ENCODE results near the gene BABAM2.
"Not testable (repeated sequence)": the region's sequence is repeated elsewhere in the genome, so short reads cannot be mapped to it uniquely, and the experiment has no call there.

Gene BABAM2

DNA sequence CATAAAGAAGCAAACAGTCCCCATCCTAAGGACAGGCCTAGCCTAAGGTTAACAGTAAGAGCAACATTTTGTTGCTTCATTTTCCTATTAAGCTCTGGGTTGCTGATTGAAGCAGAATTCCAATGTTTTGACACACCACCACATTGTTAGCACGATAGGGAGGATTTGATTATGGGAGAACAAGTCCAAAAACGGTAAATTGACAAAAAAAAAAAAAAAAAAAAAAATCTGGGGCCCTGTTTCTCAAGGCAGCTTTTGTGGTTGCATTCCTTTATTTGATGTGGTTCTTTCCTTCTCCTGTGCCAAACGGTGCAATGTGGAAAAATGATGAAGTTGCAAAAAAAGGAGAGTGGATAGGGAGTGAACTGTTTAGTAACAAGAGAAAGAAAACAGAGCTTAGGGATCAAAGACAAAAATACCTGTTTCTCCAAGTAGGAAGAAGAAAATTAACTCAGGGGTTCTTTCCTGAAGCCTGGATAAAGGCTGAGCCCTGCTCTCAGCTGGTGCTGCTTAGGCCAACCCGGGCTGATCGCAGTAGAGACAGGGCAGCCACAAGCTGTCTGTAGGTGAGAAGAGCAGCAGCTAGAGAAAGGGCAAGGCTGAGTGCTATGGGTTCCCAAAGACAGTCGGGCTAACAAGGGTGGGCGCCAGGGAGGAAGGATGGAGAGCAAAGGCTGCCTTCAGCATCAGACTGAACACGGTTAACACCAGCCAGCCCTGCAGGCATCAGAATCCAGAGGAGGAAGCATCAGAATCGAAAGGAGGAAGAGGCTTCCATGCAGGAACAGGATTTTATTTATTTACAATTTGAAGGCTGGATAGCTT lies 334.3 kb downstream of the BABAM2 start:
- no peak for DNase-seq

DNA sequence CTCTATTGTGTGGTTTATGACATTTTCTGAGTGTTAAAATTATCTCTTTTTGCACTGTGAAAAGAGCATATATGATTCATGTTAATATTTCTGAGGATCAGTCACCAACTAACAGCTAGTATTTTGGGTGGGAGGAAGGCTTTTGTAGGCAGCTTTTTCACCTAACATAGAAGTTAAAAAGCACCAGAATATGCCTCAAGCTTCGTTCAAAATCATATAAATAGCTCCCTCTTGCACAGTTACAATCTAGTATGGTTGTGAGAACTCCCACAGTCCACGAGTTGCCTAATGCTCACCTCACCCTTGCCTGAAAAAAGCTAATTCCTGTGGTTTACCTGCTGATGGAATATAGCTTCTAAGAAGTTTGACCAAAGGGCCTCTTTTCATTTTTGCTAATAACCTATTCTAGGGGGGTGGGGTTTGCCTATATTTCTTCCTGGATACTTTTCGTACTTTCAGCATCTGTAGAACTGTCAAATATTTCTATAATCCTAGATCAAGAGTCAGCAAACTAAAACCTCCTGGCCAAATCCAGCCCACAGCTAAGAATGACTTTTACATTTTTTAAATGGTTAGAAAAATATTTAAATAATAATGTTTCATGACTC lies 335.0 kb downstream of the BABAM2 start:
- DNase-seq: no peak

DNA sequence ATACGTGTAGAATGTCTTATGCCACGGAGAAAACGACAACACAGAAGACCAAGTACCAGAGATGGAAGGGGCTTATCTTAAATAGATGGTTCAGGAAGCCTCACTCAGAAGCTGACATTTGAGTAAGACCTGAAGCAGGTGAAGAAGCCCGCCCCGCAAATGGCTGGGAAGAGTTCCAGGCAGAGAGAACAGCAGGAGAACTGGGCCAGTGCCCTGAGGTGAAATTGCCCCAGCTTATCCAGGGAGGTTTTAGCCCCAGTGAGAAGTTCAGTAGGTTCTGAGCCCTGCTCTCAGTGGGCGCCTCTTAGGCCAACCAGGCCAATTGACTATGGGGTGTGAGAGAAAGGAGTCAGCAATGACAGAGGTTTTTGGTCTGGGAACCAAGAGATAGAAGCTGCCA lies 336.0 kb downstream of the BABAM2 start:
- DNase-seq: no peak

DNA sequence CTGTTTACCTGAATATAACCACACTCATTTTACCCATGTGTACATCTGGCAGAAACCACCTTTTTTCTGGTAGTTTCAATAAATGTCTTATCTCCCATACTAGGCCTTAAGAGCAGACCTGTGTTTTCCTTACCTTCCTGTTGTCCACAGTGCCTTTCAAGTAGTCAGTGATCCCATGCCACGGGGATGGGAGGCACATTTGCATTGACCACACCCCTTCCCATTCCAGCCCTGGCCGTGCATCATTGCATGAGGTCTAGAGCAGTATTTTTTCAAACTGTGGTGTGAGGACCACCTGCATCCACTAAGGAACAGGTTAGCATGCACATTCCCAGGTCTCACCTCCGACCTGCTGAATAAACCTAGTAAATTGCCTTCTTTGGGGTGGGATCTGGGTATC lies 337.0 kb downstream of the BABAM2 start:
- no peak for DNase-seq

DNA sequence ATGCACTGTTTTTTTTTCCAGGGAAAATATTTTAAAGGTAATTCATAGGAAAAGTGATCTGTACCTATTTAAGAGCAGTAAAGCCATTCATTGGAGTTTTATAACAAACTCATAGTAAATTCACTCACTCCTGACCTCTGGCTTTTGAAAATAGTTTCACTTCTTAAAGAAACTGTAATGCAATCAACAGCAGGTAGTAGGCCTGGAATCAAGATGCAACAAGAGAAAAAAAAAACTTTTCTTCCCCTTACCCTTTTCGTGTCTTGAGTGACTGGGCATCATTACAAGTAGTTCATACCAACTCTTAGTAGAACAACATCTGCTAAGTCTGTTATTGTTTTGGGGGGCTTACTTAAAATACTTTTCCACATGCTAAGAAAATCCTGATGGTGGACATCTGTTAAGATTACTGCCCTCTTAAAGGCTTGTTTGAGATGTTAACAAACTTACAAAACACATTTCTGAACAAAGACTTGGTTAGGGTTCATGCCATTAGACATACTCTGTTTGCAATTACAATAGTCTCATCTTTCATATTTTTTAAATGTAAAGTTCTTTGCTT lies 338.0 kb downstream of the BABAM2 start:
- no peak for DNase-seq

DNA sequence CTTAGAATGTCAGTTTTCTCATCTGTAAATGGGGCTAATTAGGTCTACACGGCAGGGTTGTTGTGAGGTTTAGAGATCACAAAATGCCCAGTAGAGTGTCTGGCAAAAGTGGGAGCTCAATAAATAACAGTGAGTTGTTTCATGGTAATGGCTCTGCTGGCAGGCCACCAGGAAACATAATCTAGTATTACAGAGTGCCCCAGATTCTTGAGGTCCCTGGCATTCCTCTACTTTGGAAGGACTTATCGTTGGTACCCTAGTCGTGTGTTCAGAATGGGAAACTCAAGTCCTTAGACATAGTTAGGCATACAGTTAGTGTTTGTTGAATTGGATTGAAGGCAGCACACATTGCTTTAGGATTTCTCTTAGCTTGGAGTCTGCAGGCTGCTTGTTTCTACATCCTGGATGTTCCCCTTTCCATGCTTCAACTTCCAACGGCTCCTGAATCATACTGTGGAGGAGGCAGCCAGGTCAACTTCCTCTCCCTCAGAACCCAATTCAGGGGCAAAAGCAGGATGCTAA lies 340.6 kb downstream of the BABAM2 start:
- DNase-seq: no peak

DNA sequence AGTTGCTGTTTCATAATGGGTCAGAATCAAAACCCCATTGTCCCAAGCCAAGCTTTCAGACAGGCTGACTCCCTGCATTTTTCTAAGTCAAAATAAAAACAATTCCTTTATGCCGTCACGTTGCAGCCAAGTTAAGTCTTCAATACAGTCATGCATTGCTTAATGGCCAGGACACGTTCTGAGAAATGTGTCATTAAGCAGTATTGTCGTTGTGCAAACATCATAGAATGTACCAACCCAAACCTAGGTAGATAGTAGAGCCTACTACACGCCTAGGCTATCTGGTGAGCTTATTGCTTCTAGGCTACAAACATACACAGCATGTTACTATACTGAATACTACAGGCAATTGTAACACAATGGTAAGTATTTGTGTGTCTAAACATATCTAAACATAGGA lies 341.8 kb downstream of the BABAM2 start:
- no peak for DNase-seq

DNA sequence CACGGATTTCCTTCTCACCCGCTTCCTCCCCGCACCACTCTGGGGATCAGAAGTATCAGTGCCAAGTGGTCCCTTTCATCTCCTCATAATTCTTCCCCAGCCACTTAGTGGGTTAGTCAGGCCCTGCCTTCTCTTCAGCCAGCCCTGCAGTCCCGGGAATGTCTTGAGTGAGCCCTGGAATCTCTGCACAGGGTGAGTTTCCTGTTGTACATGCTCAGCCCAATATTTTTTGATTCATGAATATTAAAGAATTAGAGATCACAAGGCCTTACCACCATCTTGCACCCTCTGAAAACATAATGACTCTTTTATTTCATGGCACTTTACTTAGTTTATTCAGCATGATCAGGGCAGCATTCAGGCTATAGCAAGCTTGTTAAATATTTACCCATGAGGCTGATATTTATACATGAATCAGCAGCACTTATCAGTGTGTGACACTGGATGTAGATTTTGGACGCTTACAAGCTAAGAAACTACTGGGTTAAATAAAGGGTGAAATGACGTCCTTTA lies 342.7 kb downstream of the BABAM2 start:
- DNase-seq: no peak

DNA sequence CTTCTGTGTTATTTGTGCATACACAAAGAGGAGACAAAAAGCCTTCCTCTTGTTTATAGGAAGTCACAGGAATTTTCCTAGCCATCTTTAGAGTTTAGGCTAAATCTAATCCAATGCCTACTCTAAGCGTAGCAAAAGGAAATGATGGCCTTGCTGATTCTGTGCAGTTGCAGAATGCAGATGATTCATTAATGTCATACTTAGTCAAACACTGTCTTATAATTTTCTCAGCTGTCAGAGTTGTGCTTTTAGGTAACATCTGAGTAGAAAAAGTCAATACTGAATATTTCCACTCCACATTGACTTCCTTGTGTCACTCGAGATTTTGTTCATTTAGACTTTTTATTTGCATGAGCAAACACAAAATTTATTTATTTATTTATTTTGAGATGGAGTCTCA lies 344.3 kb downstream of the BABAM2 start:
- DNase-seq: no peak

DNA sequence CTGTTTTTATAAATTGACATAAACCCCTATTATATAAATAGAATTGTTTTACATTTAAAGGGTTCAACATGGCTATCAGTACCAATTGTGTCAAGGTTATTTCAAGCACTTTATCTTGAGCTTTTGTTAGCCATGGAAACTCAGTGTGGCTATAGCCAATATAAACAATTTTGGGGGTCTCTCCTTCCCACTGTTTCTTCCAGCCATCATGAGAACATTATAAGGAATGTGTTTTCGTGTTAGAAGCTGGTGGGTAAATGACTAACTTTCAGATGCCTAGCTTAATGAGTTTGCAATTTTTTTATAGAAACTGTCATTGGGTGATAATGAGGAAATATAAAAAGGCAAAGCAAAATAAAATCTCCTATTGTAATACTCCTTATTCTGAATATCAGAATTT lies 348.7 kb downstream of the BABAM2 start:
- DNase-seq: no peak

DNA sequence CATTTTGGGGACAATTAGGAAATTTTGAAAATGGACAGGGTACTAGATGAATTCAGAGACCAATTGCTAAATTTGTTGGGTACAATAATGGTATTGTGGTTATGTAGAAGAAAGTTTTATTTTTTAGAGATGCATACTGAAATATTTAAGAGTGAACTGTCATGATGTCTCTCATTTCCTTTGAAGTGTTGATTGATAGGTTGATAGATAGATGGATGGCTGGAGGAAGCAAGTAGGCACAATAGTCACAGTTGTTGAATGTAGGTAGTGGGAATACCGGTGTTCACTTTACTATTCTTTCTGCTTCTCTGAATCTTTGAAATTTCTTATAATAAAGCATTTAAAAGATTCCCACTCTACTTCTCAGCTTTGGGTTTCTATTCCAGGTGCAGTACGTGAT lies 350.4 kb downstream of the BABAM2 start:
- no peak for DNase-seq

DNA sequence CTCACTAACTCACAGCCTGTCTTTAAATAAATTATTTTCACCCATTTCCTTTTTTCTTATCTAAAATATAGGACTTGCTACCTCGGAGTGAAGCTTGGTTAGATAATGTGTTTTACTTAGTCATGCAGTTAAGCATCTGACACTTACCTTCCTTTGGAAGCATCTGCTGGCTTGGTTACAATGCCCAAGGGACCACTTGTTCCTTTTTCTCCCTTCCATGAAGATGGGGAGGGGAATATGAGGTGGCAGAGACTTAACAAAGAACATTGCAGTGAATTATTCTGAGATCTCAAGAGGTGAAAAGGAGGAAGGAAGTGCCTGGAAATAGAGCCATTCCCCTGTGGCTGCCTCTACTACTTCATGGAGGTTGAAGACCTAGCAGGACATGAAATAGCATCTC lies 356.8 kb downstream of the BABAM2 start:
- no peak for DNase-seq

DNA sequence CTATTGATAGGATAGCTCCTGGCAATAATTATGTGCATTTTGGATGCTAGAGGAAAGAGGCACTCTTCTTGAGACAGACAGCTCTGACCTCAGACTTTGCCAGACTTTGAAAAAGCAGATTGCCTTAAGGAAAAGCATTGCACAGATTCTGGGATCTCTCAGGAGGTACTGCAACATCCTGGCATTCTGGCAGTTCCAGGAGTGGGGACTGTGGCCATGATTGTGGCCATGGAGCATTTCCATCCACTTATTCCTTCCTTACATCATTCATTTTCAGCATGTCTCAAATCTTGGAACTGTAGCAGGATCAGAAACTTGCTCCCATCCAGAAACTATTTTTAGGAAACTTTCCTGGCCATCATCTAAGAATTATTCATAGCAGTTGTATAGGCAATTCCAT lies 357.2 kb downstream of the BABAM2 start:
- no peak for DNase-seq

DNA sequence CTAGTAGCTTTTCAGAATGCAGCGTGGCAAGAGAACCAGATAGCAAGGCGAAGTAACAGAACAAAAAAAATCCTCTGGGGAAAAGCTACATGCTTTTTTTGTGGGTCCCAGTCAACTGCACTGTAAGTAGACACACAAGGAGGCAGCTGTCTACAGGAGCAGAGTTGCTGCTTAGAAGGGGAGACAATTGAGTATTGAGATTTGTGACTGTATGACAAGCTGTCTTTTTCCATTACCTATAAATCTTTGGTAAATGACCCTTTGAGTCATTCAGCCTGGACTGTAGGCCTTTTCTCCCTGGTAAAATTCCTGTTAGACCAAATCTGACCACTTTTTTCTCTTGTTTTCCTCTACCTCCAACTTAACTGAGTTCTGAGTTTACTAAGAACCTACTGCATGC lies 358.0 kb downstream of the BABAM2 start:
- no peak for DNase-seq

DNA sequence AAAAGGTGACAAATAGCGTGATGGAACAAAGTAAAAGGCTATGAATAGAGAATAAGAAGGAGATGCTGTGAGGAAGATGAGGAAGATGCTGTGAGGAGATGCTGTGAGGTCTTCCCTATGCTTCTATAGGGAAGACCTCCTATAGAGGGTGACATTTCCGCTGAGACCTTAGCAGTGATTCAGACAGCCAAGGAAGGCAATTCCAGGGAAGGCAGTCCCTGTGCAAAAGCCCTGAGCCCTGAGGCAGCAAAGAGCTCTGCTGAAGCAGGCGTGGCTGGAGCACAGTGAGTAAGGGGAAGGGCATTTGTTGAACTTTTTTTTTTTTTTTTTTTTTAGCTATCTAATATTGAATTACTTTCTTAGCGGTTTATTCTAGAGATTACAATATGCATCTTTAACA lies 359.5 kb downstream of the BABAM2 start:
- DNase-seq: no peak

DNA sequence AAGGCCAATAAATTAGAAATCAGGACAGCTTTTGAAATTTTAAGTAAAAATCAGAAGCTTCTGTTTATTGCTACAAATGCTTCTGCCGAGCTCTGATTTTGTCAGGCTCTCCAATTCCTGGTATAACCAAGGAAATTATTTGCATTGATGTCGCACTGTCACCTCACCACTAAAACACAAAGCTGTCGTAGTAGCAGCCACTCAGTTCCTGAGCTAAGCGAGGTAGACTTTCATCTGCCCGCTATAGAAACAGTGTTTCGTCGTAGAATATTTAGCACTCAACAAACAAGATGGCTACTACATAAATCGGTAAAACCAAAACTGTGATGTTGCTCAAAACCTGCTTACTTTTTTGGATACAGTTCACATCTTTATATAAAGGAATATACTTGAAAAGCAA lies 360.8 kb downstream of the BABAM2 start:
- DNase-seq: no peak

DNA sequence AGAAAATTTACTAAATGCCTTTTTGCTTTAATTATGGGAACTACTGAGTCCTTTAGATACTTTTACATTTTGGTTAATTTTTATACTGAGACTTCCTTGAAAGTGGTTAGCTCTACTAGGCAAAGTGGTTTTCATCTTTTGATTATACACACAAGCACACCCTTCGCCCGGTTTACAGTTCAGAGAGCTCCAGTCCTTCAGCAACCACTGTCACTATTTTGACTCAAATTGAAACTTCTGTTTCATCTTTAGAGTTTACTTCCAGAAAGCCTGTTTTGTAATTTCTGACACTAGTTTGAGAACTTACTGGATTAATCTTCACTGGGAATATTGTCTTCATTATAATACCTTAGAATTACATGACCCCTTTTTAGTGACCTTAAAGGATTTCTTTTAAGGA lies 361.8 kb downstream of the BABAM2 start:
- DNase-seq: no peak

DNA sequence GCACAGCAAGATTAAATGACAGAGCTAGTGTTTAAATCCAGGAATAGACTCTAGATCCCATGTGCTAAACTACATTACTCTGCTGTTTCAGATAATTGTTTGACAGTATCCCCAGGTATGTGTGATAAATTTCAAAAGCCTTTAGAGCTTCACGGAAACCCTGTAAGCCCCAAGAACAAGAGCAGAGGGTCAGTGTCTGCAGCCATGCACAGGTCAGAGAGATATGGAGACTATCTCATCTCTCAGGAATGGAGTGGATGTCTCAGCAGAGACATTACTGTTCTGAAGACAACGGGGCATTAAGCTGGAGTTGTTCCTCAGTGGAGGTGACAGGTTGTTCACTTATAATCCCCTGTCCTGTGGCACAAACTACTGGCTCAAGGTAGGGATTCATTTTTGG lies 363.0 kb downstream of the BABAM2 start:
- no peak for DNase-seq

DNA sequence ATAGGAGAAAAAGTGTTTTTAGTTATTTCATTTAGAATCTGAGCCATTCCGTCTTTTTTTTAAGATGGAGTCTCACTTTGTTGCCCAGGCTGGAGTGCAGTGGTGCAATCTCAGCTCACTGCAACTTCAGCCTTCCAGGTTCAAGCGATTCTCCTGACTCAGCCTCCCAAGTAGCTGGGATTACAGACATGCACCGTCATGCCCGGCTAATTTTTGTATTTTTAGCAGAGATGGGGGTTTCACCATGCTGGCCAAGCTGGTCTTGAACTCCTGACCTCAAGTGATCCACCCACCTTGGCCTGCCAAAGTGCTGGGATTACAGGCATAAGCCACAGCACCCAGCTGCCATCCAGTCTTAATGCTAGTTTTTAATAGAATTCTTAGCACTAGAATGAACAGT lies 364.7 kb downstream of the BABAM2 start:
- not testable (repeated sequence) for DNase-seq

DNA sequence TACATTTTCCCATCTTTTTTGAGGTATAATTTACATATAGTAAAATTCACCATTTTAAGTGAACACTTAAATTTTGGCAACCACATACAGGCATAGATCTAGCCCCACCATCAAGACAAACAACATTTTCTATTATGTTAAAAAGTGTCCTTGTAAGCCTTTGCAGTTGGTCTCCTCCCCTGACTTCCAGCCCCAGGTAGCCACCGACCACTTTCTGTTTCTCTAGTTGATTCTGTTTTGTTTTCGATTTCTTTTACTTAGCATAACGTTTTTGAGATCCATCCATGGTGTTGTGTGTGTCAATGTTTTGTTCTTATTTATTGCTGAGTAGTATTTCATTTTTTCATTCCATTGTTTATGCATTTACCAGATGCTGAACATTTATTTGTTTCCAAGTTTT lies 366.7 kb downstream of the BABAM2 start:
- DNase-seq: no peak

DNA sequence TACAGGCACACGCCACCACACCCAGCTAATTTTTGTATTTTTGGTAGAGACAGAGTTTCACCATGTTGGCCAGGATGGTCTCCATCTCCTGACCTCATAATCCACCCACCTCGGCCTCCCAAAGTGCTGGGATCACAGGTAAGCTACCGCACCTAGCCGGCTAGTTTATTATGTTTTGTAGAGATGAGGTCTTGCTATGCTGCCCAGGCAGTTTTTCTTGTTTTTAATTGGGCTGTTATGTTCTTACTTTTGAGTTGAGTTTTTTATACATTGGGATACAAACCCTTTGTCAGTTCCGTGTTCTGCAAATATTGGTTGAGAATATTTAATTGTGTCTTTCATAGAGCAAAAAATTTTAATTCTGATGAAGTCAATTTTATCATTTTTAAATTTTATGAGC lies 368.7 kb downstream of the BABAM2 start:
- not testable (repeated sequence) for DNase-seq

DNA sequence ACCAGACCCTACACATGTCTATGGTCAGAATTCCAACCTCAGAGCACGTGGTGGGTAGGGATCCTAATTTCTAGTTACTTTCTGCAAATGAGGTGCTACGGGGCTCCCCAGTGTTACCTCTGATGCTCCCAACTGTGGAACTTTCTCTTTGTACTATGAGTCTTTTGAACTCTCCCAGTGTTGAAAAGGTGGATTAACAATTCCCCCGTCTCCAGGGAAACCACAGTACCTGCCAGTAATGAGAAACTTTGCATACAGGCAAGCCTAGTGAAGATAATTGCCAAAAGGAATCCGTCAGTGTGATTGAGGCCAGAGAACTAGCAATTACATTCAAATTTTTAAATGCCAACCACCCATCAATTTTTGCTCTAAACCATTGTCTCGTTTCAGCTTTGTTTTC lies 373.2 kb downstream of the BABAM2 start:
- peak; percentile 77 for DNase-seq

DNA sequence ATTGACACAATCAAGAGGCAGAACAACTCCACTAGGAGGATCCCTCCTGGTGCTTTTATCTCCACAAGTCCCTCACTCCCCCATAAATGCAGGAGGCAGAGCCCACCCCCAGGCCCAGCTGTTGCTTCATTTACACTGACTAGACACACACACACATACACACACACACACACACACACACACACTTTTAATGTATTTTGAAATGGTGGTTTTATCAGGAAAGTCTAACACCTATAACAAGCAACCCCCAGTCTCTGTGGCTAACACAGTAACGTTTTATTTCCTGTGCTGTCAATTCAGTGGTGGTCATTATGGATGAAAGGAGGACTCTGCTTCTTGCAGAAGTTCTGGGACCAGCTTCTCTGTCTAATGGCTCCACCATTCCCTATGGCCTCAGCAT lies 376.8 kb downstream of the BABAM2 start:
- DNase-seq: no peak

DNA sequence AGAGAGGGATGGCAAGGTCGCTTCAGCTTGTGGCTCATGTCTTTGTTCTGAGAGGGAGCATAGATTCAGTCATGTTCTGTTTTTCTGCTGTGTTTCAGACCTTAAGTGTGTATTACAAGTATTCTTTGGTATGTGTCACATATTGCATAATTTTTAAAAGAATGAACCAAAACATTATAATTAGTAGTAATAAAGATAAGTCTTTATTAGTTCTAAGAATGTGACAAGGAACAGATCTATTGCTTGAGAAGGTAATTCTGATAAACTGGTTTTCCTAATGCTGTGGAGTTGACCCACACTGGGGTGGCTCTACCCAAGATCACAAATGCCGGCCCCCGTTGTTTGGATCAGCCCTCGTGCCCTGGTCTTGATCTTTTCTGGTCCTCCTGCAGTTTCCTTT lies 377.9 kb downstream of the BABAM2 start:
- DNase-seq: no peak
